Endothelial cell of hepatic sinusoid (primary cell): ENCODE measurements around the gene PICK1.

Source experiments
- in situ Hi-C: cut with HindIII; loops from 2 replicates; pipeline ENCODE4 v1.10.0; 2017; ENCODE audit warnings: low sequenced_read_pairs

The PICK1 gene

DNA sequence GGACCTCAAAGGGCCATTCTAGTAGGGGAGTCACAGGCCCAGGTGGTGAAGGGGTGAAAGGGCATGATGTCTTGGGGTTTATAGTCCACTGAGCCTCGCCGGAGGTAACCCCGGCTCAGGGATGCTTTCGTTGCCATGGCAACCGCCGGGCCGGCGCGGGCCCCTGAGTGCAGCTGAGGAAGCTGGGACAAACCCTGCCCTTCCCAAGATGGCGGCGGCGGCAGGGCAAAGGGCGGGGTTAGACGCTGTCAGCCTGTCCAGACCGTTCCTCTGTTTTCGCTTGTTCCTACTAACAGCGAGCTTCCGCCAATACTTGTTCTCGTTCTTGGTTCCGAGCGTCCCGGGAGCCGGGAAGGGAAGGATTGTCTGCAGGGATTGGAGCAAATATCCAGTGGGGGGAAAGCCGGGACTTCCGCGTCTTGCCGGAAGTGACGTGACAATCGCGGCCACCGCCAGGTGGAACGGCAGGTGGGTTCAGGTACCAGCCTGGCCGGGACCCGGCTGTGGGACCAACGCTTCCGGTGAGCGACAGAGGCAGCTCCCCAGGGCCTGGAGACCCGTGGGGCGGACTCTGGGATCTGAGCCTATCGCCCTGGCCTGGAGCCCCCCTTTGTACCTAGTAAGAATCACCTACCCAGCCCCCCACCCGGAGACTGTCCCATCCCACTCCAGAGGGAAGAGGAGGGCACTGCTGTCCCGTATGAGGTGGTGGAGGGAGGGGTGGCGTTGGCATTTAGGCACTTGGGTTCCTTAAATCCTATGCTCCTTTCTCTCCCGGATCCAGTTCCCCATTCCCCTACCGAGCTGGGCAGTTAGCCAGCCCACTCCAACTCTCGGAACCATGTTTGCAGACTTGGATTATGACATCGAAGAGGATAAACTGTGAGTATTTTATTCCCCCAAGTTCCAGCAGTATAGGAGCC is at the start of gene PICK1:
Gene PICK1 (plus strand): TSS at position 436 of the 923 bp plus-strand sequence. CDS start 406 bp downstream, at position 842.
- in situ Hi-C loops, result loop anchor here (5.0 to 10.0 kb wide), 2 partner anchors 210 to 248 kb away; no protein-coding TSS in a partner anchor

DNA sequence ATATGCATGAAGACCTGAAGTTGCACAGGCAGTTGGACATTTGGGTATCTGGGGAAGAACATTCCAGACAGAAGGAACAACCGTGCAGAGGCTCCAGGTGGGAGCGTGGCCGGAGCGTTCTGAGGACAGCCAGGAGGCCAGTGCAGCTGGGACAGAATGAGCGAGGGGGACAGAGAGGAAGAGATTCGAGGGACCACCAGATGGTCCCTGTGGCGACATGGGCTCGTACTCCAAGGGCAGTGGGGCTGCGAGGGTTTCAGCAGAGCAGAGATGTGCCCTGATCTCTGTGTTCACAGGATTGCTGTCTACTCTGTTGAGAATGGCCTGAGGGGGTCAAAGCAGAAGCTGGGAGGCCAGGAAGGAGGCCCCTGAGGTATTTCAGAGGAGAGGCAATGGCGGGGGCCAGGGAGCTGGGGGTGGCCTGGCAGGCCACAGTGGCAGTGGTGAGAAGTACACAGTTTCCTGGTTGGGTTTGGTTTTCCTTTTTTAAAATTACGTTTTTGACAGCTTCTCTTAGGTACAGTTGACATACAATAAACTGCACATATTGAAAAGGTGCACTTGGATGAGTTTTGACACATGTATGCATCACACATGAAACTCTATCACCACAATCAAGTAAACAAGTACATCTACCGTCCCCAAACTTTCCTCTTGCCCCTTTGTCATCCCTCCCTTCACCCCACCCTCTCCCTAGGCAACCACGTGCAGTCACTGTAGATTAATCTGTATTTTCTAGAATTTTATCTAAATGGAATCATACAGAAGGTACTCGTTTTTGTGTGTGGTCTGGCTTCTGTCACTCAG is 48.0 kb upstream of the PICK1 start:
- in situ Hi-C loops, result no loop called here

DNA sequence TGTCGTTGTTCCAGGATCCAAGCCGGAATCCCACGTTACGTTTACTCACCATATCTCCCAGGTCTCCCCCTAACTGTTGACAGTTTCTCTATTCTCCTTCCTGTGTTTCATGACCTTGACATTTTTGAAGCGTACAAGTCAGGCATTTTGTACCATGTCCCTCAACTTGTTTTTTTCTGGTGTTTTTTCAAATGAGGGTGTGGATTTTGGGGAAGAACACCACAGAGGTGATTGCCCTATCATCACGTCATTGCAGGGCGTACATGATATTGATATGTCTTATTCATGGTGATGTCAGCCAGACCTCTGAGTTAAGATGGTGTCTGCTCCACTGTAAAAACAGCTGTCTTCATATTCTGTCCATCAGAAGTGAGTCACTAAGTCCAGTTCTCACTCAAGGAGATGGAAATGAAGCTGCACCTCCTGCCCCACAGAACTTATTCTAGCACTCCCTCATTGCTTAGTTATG is 44.6 kb upstream of the PICK1 start:
- in situ Hi-C loops, result no loop called here

DNA sequence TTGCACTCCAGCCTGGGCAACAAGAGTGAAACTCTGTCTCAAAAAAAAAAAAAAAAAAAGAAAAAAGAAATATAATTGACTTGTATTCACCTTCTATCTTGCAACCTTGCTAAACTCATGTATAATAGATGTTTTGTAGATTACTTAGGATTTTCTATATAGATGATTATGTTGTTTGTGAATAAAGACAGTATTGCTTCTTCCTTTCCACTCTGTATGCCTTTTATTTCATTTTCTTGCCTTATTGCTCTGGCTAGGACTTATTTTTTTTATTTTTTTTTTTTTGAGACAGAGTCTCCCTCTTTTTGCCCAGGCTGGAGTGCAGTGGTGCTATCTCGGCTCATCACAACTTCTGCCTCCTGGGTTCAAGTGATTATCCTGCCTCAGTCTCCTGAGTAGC is 43.1 kb upstream of the PICK1 start:
- in situ Hi-C loops, result no loop called here

DNA sequence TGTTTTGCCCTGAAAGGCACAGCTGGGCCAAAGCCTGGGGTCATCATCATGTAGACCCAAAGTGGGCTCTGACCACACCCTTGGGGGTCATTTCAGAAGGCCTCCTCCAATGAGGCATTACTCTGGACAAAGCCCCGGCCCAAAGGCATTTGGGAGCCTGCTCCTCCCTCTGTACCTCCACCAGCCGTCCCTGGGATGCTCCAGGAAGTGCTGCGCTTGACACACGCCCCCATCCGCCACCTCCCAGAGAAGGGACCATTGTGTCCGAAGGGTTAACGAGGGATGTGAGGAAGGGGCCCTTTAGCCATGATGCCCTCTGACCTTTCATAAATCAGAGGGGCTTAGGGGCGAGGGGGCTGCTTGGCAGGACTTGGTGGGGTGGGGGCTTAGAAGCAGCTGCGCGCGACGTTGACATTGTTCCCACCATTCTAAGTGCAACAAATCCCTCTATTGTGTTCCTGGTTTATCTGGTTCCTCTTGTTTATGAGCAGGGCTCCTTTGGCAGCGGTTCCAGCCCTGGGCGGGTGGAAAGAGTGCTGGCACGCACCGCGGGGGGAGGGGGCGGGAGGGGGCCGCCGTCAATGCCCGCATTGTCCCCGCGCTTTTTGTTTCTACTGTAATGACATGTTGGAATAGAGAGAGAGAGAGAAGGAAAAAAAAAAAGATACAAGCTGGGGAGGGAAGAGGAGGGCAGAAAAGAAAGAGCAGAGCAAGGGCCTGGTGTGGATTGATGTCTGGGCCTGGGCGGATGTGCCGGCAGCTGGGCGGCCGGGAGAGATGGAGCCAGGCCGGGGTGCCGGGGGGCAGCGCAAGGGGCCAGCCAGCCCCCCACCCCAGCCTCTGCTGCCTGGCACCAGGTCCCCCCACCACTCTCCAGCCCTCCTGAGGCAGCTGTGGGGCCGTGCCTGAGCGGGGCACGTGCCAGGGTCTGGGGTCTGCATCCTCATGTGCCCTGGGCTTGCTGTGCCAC is 40.7 kb upstream of the PICK1 start:
- in situ Hi-C loops, result no loop called here

DNA sequence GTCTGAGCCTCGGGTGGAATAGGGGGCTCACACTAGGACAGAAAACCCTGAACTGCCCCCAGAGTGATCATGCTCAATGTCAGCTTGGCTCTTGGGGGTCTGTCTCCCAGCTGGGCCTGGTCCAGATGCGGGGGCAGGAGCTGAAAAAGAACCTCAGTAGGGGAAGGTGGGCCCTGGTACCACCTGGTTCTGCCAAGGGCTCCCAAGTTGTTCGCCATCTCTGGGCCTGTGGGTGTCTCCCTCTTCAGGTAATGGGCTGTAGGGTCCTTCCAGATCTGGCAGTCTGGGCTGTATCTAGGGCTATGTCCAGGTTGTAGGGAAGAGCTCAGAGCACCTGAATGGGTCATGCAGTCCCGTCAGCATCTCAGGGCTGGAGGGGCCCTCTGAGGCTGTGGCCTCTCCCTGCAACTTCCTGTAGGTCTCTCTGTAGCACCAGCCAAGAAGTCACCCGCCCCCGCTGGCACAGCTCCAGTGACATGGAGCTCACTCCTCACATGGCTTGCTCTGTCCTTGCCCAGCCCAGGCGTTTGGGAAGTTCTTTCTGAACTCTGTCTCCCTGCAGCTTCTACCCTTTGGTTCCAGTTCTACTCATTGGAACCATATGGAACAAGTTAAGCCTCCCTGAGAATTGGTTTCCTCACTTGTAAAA is 39.8 kb upstream of the PICK1 start:
- in situ Hi-C loops, result no loop called here

DNA sequence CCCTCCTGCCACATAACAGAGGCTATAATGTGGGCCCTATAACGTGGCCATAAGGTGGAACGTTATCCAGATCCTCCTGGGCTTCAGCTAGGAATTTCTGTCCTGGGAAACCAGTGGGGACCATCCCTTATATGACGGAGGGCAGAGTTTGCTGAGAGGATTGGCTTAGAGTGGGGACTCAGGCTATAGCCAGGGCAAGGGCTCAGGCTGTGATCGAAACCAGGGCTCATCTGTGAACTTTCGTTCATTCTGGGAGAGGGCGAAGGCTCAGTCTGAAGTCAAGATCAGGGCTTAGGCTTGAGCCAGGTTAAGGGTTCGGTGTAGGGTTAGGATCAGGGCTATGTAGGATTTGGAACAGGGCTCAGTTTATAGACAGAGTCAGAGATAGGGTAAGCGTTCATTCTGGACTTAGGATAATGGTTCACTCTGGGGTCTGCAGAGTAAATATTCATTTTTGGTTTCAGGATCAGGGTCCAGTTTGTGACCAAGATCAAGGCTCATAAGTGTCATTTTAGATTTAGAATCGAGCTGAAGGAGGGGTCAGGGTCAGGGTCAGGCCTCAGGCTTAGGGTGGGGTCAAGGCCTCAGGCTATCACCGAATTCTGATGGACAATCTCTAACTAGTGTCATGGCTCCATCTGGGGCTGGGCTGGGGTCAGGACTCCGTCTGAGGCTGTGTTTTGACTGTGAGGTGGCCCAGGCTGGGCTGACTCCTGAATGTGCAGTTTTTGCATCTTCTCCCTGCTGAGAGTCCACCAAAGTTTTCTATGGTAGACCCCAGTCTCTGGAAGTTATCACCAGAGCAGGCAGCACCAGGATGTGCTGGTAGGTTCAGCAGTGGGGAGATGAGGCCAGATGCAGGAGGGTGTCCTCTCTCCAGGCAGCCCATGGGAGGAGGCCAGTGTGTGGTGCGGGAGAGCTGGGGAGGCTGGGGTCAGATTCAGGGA is 39.0 kb upstream of the PICK1 start:
- in situ Hi-C loops, result no loop called here

DNA sequence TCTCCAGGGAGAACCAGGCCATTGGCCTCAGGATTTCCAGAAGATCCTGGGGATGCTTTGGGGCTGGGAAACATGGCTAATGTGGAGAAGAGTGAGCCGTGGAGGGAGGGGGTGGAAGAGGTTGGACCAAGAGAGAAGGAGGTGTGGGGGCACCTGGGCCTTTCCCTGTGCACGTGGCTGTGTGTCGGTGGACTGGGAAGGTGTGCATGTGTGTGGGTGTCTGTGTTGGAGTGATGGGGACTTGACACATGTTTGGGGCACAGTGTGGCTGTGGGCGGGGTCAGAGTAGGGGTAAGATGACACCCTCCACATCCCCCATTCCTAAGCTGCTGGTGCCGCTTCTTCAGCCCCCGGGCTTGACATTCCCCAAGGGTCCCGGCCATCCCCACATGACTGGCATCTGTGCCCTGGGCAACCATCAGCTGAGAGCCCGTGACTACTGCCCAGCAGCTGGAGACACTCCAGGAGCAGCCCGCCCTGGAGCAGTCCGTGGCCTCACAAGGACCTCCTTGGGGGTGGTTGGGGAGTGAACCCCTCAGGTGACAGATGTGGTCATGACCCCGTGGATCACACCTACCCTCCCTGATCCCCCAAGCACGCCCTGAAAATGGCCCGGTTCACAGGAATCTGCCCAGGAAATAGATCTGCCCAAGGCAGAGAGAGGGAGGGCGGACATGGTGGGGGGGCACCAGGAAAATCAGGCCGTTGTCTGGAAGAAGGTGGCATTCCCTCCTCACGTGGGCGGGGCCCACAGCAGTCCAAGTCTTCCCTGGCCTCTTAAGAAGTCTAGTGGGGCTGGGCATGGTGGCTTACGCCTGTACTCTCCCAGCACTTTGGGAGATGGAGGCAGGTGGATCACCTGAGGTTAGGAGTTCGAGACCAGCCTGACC is 38.0 kb upstream of the PICK1 start:
- in situ Hi-C loops, result no loop called here

DNA sequence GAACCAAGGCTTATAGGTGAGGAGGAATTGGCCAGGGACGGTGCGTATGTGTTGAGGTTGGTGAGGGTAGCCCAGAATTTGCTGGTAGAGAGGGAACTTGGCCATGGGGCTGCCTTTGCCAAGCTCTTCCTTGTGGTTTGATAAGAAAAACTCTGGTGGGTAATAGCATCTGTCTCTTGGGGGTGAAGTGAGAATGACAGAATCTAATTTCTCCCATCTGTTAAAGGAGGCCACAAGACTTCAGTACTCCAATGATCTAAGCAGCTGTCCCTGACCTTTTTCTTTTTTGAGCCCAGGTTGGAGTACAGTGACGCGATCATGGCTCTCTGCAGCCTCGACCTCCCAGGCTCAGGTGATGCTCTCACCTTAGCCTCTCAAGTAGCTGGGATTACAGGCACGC is 36.0 kb upstream of the PICK1 start:
- in situ Hi-C loops, result no loop called here

DNA sequence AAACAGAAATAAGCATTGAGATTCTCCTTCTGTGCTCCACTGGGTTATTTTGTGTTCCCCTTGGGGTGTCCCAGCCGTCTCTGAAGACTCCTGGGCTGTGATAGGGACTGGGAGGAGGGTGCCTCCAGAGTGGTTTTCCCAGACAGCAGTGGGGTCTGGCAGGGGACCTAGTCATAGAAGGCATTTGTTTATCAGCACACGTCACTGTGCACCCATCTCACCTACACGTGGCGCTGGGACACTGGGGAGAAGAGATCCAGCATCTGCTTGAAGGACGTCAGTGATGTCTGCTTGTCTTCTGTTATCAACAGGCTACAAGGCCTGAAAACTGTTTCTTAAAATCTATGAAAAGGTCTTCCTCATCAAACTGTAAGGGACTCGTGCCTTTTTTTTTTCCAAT is 34.2 kb upstream of the PICK1 start:
- in situ Hi-C loops, result no loop called here

DNA sequence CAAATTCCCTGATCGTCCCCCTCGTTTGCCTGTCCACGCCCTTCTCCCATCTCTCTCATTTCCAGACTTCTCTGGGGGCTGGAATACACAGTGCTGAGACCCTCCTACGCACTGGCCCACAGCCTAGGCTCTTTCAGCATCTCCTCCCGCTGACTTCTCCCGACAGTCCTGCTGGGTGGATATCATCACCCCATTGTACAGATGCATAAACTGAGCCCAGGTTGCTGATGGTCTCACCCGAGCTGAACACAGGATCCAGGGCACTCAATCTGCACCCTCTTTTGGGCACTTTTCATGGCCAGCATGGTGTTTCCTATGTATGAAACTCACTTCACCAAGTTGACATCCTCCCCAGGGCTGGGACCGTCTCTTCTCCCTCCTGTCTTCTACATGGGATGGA is 31.7 kb upstream of the PICK1 start:
- in situ Hi-C loops, result no loop called here

DNA sequence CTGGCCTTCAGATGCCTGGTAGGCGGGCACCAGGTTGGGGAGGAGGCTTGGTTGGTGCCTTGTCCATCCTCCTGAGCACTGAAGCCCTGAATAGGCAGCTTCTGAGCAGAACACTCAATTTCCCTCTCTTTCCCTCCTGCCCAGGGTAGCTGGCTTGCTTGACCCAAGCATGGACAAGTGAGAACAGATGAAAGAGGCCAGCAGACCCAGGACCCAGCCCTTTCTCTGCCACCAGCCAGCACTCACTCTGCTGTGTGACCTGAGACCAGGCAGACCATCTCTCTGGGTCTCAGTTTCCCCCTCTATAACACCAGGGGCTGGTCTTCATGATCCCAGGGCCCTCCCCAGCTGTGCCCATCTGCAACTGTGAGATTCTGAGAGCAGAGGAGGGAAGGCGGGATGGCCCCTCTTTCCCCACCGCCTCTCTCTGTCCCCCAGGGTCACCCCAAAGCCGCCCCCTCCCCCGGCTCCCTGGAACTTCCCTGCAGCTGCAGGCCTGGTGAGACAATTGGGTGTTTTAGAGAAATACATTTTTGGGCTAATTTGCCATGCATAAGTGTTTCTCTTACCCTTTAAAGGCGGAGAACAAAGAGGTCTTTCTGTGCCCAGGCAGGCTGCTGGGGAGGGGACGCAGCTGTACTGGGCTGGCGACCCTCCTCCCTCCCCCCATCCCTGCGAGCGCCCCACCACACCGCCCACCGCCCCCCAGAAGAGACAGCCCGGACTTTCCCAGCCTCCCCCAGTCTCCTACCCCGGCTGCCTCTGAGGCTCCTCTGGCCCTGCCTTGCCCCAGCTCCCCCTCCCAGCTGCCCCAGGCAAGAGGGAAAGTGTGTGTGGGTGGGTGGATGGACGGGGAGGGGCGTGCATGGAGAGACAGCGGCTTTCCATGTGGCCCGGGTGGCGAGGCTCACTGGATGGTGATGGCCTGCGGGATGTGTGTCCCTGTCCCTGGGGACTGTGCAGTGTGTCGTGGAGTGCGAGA is 30.8 kb upstream of the PICK1 start:
- in situ Hi-C loops, result no loop called here

DNA sequence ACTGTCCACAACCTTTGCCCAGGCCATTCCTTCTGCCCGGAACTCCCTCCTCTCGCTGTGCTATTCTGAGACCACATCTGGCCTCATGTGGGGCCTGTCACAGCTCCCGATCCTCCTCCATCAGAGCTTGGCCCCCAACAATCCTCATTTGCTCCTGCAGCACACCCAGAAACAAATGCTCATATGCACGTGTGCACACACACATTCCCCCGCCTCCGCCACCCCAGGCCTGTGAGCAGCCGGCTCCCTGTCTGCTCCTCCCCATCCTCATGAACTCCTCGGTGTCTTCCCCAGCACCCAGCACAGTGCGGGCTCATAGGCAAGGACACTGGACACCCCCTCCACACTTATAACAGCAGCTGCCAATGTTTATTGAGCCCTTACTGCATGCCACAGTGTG is 29.7 kb upstream of the PICK1 start:
- in situ Hi-C loops, result no loop called here

DNA sequence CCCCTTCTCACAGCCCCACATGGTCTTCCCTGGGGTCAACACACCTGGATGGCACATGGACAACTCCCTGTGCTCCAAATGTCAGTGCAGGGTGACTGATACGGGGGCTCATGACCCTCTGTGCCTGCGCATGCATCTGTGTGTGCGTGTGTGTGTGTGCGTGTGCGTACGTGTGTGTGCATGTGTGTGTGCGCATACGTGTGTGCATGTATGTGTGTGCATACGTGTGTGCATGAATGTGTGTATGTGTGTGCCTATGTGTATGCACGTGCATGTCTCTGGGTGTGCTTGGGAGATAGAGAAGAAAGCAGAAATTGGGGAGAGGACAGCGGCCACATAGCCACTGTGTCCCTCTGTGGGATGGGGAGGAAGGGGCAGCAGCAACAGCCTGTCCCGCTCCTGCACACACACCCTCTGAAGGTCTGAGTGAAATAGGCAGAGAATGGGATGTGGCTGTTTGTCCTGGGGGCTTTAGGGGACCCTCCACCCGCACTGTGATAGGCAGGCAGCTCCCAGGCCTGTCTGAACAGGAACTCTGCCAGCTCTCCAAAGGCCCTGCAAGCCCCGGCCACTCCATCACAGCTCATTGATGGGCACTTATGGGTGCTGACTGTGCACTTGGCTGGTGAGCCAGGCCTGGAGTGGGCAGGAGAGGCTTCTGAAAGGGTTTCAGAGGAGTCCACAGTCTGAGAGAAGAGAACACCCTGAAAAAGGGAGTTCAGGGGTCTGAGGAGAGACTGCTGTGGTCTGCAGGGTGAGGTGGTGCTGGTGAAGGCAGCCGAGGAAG is 28.7 kb upstream of the PICK1 start:
- in situ Hi-C loops, result no loop called here

DNA sequence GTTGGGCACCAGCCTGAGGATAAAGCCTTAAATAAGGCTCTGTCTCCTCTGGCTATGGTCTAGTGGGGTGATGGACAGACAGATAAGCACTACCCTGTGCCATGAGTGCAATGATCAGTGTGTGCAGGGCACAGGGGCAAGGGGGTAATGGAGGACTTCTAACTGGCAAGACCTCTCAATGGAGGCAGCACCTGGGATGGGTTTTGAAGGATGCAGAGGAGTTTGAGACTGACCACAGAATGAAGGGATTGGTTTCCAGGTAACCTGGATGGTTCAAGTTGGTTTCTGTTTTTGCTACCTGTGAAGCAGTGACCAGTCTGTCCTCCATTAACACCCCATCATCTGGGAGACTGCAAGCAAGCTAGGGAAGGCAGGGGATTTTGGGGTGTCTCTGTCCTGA is 27.8 kb upstream of the PICK1 start:
- in situ Hi-C loops, result no loop called here

DNA sequence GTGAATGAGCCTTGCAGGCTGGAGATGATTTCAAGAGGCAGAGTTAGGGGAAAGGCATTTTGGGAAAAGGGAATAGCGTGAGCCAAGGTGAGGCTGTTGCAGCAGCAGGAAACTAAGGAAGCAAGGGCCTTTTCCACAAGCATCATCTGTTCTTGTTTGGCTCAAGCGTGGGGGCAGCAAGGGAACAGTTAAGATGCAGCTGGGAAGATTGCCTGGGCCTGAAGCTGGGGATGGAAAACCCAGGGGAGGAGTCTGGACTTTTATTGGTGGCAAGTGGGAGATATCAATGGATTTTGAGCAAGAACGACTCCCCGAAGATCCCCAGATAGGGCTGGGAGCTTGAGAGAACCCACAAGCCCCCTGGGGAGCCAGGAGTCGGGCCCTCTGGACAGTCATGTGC is 27.3 kb upstream of the PICK1 start:
- in situ Hi-C loops, result no loop called here
